ENCODE measurements around the gene TMEM156.
A peak's percentile ranks its signal among the peaks of the same experiment; 100 is the strongest.

The TMEM156 gene

DNA sequence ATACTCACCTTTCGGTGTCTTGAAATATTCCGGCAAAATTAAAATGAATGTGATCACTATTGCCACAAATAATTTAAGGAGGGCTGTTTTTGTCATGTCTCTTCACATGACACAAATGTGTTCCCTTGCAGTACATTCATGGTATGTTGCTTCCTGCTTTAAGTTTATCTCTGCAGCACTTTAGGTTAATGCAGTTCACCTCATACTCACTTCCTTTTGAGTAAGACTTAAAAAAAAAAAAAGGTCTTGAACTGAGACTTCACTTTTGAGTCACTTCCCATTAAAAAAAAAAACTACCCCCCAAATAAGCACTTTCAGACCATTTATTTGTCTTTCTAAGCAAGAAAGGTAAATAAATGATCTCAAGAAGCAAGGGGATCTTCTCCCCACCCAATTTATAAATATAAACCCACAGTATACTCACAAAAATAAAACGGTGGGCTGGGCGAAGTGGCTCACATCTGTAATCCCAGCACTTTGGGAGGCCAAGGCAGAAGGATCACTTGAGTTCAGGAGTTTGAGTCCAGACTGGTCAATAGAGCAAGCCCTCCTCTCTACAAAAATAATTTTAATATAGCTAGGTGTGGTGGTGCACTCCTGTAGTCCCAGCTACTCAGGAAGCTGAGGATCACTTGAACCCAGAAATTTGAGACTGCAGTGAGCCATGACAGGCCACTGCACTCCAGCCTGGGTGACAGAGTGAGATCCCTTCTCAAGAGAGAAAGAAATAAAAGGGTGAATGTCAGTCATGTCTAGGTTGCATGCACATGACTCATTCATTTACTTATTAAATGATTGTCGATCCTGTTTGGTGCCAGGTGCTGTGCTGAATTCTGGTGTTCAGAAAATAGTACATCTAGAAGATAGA is at the start of gene TMEM156:
TSS of gene TMEM156 (minus strand) at position 192 of the 868 bp plus-strand sequence. CDS start at position 96, 96 bp downstream.
- H3K9ac ChIP-seq (ENCODE audit: low read depth, low read length) = peak within 1 kb of the TSS; percentile 51
- DNase-seq (no peak), ATAC-seq (ENCODE audit: insufficient read depth, low read depth) (peak; percentile 87)
- H3K27me3 ChIP-seq (ENCODE audit: insufficient read depth, low read length, poor library complexity) = no peaks in the 10 kb centered on the region
- peak within 1 kb of the TSS; percentile 25 to 52; a peak in 3 of 4 replicates for H3K4me3 ChIP-seq (ENCODE audit: low read depth in 1 of 2, low read length in 2 of 2)
- H4K20me1 ChIP-seq (ENCODE audit: insufficient read depth, low read length) = no peaks in the 10 kb centered on the region
- peak within 1 kb of the TSS; percentile 65 for H2AFZ ChIP-seq (ENCODE audit: low read depth, low read length)
- H3K36me3 ChIP-seq (ENCODE audit: insufficient read depth, low read length) = no peaks in the 10 kb centered on the region
- H3K9me3 ChIP-seq (ENCODE audit: insufficient read depth, low read length, severe bottlenecking) = no peaks in the 10 kb centered on the region
- peaks cover 48% of the 10 kb centered on the region for H3K4me1 ChIP-seq (ENCODE audit: insufficient read depth, low read length)
- H3K27ac ChIP-seq (ENCODE audit: low read length) = peak within 1 kb of the TSS; percentile 73
- H3K79me2 ChIP-seq (ENCODE audit: insufficient read depth, low read length) = peaks cover 12% of the 10 kb centered on the region
- peak within 1 kb of the TSS; percentile 57 for H3K4me2 ChIP-seq (ENCODE audit: insufficient read depth, low read length)
- TF ChIP-seq EZH2 (IDR thresholded peaks at IDR 0.05; ENCODE audit: borderline replicate concordance, low read depth, low read length, severe bottlenecking) = no peak
- TF ChIP-seq, protein P1, sequence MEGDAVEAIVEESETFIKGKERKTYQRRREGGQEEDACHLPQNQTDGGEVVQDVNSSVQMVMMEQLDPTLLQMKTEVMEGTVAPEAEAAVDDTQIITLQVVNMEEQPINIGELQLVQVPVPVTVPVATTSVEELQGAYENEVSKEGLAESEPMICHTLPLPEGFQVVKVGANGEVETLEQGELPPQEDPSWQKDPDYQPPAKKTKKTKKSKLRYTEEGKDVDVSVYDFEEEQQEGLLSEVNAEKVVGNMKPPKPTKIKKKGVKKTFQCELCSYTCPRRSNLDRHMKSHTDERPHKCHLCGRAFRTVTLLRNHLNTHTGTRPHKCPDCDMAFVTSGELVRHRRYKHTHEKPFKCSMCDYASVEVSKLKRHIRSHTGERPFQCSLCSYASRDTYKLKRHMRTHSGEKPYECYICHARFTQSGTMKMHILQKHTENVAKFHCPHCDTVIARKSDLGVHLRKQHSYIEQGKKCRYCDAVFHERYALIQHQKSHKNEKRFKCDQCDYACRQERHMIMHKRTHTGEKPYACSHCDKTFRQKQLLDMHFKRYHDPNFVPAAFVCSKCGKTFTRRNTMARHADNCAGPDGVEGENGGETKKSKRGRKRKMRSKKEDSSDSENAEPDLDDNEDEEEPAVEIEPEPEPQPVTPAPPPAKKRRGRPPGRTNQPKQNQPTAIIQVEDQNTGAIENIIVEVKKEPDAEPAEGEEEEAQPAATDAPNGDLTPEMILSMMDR (IDR thresholded peaks at IDR 0.05; ENCODE audit: borderline replicate concordance, extremely low read depth, low read length, poor library complexity, severe bottlenecking) = no peak

DNA sequence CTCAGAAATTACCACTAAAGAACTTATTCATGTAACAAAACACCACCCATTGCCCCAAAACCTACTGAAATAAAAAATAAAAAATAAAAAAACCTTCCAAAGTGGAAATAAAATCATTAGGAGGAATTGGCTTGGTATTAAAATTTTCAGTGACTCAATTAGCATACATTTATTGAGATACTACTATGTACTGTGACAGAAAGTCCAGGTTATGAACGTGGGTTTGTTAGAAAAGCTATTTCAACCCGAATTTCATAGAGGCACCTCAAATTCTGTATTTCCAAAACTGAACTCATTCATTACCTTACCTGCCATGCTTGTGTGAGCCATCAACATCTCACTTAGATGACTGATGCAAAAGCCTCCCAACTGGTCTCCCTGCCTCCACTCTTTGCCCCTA is 46.6 kb upstream of the TMEM156 start:
- ATAC-seq (ENCODE audit: insufficient read depth, low read depth) (no peak), DNase-seq (no peak)
- no peaks in the 10 kb centered on the region for H3K27me3 ChIP-seq (ENCODE audit: insufficient read depth, low read length, poor library complexity)
- no peaks in the 10 kb centered on the region for H3K79me2 ChIP-seq (ENCODE audit: insufficient read depth, low read length)
- no peak overlapping the region for H3K4me2 ChIP-seq (ENCODE audit: insufficient read depth, low read length)
- H3K36me3 ChIP-seq (ENCODE audit: insufficient read depth, low read length) = peaks cover 12% of the 10 kb centered on the region
- H4K20me1 ChIP-seq (ENCODE audit: insufficient read depth, low read length) = no peaks in the 10 kb centered on the region
- no peaks in the 10 kb centered on the region for H3K9me3 ChIP-seq (ENCODE audit: insufficient read depth, low read length, severe bottlenecking)
- no peak for TF ChIP-seq EZH2 (IDR thresholded peaks at IDR 0.05; ENCODE audit: borderline replicate concordance, low read depth, low read length, severe bottlenecking)
- TF ChIP-seq, protein P1 (IDR thresholded peaks at IDR 0.05; ENCODE audit: borderline replicate concordance, extremely low read depth, low read length, poor library complexity, severe bottlenecking) = no peak
- H2AFZ ChIP-seq (ENCODE audit: low read depth, low read length) = no peak overlapping the region
- no peak overlapping the region for H3K9ac ChIP-seq (ENCODE audit: low read depth, low read length)
- no peaks in the 10 kb centered on the region for H3K4me1 ChIP-seq (ENCODE audit: insufficient read depth, low read length)
- no peak overlapping the region for H3K27ac ChIP-seq (ENCODE audit: low read length)
- H3K4me3 ChIP-seq (ENCODE audit: low read depth in 1 of 2, low read length in 2 of 2) = no peak overlapping the region

DNA sequence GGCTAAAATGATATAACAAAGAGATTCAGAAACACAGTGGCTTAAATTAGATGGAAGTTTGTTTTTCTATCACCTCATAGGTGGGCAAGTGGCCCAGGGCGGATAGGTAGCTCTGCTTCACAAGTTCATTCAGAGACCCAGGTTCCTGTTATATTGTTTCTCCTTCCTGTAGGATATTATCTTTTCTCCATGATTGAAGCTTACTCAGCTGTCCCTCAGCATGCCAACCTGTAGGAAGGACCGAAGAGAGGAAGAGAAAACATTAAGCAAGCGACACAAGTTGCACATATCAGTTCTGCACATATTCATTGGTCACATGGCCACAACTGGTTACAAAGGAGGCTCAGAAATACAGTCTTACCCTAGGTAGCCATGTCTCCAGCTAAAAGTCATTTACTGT is 36.7 kb upstream of the TMEM156 start:
- no peak for DNase-seq
- no peak overlapping the region for H2AFZ ChIP-seq (ENCODE audit: low read depth, low read length)
- no peak overlapping the region for H3K4me3 ChIP-seq (ENCODE audit: low read depth in 1 of 2, low read length in 2 of 2)
- no peaks in the 10 kb centered on the region for H3K27me3 ChIP-seq (ENCODE audit: insufficient read depth, low read length, poor library complexity)
- no peak overlapping the region for H3K4me2 ChIP-seq (ENCODE audit: insufficient read depth, low read length)
- 0 out of 2 replicates have a peak, but pooled peaks cover 4% of the 10 kb centered on the region for H3K79me2 ChIP-seq (ENCODE audit: insufficient read depth, low read length)
- no peaks in the 10 kb centered on the region for H3K36me3 ChIP-seq (ENCODE audit: insufficient read depth, low read length)
- no peak overlapping the region for H3K9ac ChIP-seq (ENCODE audit: low read depth, low read length)
- H3K9me3 ChIP-seq (ENCODE audit: insufficient read depth, low read length, severe bottlenecking) = no peaks in the 10 kb centered on the region
- TF ChIP-seq, protein P1 (IDR thresholded peaks at IDR 0.05; ENCODE audit: borderline replicate concordance, extremely low read depth, low read length, poor library complexity, severe bottlenecking) = no peak
- no peak for TF ChIP-seq EZH2 (IDR thresholded peaks at IDR 0.05; ENCODE audit: borderline replicate concordance, low read depth, low read length, severe bottlenecking)
- no peak for ATAC-seq (ENCODE audit: insufficient read depth, low read depth)
- peaks cover 3% of the 10 kb centered on the region; the same call in 1 of the 2 replicates for H4K20me1 ChIP-seq (ENCODE audit: insufficient read depth, low read length)
- H3K27ac ChIP-seq (ENCODE audit: low read length) = no peak overlapping the region
- no peaks in the 10 kb centered on the region for H3K4me1 ChIP-seq (ENCODE audit: insufficient read depth, low read length)
